Measurements from ENCODE around the gene LASP1.

The LASP1 gene

GRCh38 chr17:38885728-38886642 lies 16.1 kb downstream of the LASP1 start:
- H3K4me3 ChIP-seq (ENCODE audit: low read depth, low read length): no peak overlapping the region

DNA sequence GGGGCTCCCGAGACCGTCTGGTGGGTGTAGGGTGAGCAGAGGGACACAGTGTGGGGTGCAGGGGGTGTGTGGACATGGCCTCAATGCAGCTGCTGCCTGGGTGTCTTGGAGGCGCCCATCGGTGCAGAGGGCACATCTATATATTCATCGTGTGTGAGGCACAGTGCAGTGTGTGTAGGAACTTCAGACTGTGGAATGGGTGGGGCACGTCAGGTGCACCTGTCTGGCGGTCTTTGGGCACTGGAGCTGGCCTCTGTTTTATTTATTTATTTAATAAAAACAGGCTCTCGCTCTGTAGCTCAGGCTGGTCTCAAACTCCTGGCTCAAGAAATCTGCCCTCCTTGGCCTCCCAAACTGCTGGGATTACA lies 16.8 kb downstream of the LASP1 start:
- no peak overlapping the region for H3K4me3 ChIP-seq (ENCODE audit: low read depth, low read length)

GRCh38 chr17:38888842-38889241 lies 19.0 kb downstream of the LASP1 start:
- H3K4me3 ChIP-seq (ENCODE audit: low read depth, low read length): no peak overlapping the region

DNA sequence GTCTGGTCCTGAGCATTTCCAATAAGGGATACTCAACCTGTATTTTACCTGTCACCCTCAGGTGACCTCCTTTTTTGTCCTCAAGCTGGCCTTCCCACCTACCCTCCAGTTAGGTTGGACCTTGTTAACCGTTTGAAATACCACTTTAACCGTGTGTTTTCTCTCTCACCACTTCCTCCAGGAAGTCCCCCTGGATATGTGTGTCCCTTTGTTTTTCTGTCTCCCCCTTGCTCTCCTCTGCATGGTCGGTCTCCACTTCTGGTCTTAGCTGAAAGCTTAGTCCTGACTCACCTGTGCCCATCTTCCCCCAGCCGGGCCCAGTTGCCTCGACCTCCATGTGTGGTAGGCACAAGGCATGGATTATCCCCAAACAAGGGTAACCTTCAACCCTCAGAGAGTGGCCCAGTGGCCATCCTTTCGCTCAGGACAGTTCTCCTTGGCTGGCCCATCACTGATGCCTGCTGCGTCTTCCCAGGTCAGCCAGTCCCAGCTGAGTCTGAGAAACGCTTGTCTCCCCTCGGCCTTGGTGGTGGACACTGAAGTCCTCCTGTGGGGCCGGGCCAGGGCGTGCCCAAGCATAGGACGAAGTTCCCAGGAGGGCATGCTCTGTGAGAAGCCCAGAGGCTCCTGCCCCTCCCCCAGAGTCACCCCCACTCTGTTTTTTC lies 20.0 kb downstream of the LASP1 start:
- no peak overlapping the region for H3K4me3 ChIP-seq (ENCODE audit: low read depth, low read length)

GRCh38 chr17:38890410-38890746 lies 20.5 kb downstream of the LASP1 start:
- no peak overlapping the region for H3K4me3 ChIP-seq (ENCODE audit: low read depth, low read length)

DNA sequence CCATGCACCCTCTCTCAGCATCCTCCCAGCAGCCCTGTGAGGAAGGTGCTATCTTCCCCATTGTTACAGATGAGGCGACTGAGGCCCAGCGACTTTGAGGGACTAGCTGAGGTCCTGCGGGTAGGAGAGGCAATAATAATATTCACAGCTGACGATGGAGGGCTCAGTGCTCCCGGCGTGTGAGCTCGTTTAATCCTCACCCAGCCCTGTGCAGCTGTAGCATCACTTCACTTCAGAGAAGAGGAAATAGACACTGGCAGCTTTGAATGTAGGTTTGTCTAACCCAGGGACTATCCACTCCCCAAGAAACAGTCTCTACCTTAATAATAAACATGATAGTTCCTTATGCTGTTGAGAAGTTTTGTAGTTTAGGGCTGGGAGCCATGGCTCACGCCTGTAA lies 21.6 kb downstream of the LASP1 start:
- no peak overlapping the region for H3K4me3 ChIP-seq (ENCODE audit: low read depth, low read length)

DNA sequence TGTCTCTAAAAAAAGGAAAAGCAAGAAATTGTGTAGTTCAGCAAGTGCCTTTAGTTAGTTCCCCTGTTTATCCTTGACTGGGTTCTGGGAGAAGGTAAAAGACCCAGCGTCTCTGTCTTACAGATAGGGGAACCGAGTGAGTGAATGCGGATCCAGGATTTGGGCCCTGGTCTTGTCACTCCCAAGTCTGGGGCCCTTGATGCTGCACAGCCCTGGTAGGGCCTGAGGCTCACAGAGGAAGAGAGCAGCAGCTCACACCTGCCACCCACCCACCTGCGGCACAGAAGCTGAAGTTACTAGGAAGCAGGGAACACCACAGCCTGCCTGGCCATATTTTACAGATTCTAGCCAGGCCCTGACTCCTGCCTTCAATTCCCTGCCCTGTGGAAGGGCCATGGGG lies 22.2 kb downstream of the LASP1 start:
- no peak overlapping the region for H3K4me3 ChIP-seq (ENCODE audit: low read depth, low read length)

DNA sequence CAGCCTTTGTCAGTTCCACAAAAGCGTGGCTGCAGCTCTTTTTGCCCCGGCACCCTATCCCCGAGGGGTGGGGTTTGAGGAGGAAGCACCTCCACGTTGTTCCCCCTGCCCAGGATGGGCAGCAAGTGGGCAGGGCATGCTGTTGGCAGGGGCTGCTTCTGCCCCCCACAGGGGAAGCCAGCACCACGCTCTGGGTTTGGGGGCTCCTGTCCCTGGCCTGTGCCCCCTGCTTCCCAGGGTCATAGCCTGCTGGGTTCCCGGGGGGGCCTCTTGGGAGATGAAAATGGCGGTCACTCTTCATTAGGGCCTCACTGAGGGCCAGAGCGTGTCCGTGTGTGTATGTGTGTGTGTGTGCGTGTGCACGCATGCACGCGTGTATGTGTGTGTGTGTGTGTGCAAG lies 22.8 kb downstream of the LASP1 start:
- H3K4me3 ChIP-seq (ENCODE audit: low read depth, low read length): no peak overlapping the region

DNA sequence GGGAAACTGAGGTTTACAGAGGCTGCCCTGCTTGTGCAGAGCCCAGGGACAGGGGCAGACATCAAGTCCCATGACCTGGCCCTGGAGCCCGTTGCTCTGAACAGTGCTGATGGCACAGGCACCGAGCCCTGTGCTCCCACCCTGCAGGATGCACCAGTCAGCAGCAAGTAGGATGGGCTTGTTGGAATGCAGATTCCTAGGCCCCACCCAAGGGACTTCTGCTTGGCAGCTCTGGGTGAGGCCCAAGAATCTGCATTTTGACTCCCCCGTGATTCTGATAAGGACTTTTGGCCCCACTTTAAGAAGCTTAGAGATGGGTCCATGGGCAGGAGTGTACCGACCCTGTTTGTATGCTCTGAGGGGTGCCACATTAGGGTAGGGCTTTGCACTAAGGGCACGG lies 23.3 kb downstream of the LASP1 start:
- no peak overlapping the region for H3K4me3 ChIP-seq (ENCODE audit: low read depth, low read length)

DNA sequence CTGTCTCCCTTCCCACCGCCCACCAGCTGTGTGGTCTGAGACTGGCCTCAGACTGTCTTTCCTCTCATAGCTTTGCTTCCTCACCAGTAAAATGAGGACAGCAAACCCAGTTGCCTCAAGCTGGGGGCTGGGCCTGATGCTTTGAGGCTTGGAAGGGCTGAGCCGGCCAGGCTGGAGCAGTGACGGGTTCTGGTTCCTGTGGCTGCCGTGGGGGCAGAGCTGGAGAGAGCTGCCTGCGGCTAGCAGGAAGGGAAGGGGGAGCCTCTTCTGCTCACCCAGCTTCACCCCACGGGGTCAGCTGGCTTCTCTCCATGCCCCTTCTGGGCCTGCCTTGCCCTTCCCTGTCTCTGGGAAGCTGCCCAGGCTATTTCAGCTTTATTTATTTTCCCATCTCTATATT lies 23.7 kb downstream of the LASP1 start:
- no peak overlapping the region for H3K4me3 ChIP-seq (ENCODE audit: low read depth, low read length)

GRCh38 chr17:38894276-38894675 lies 24.4 kb downstream of the LASP1 start:
- no peak overlapping the region for H3K4me3 ChIP-seq (ENCODE audit: low read depth, low read length)

- no peak overlapping the region for H3K4me3 ChIP-seq (ENCODE audit: low read depth, low read length)
Measured at GRCh38 chr17:38896346-38896954, 26.6 kb downstream of the LASP1 start.

GRCh38 chr17:38897176-38897575 lies 27.3 kb downstream of the LASP1 start:
- H3K4me3 ChIP-seq (ENCODE audit: low read depth, low read length): no peak overlapping the region

DNA sequence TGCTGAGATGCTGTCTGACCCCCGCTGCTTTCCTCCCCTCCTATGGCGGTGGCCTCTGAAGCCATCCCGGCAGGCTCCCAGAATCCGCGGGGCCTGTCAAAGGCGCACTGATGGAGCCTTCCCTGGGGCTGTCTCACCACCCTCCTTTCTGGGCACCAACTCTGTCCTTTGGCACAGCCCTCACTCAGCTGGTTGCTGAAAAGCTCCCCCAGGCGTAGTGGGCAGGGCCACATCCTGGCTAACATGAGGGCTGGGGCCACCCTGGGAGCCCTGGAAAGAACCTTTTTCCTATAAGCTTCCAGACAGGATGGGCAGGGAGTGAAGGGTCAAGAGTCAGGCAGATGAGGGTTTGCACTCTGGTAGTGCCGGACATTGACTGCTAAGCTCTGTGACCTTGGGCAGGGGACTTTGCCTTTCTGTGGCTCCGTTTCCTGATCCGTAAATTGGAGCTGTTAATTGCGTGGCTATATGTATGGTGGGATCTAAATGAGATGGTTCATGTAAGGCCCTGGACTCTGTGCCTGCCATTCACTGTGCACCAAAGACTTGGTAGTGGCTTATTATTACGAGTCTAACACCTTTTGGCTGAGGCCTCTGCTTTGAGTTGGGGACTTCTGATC lies 27.9 kb downstream of the LASP1 start:
- H3K4me3 ChIP-seq (ENCODE audit: low read depth, low read length): no peak overlapping the region

GRCh38 chr17:38898291-38898679 lies 28.4 kb downstream of the LASP1 start:
- no peak overlapping the region for H3K4me3 ChIP-seq (ENCODE audit: low read depth, low read length)

- no peak overlapping the region for H3K4me3 ChIP-seq (ENCODE audit: low read depth, low read length)
Measured at GRCh38 chr17:38898812-38899348, 29.0 kb downstream of the LASP1 start.

- no peak overlapping the region for H3K4me3 ChIP-seq (ENCODE audit: low read depth, low read length)
Measured at GRCh38 chr17:38899421-38899820, 29.6 kb downstream of the LASP1 start.

DNA sequence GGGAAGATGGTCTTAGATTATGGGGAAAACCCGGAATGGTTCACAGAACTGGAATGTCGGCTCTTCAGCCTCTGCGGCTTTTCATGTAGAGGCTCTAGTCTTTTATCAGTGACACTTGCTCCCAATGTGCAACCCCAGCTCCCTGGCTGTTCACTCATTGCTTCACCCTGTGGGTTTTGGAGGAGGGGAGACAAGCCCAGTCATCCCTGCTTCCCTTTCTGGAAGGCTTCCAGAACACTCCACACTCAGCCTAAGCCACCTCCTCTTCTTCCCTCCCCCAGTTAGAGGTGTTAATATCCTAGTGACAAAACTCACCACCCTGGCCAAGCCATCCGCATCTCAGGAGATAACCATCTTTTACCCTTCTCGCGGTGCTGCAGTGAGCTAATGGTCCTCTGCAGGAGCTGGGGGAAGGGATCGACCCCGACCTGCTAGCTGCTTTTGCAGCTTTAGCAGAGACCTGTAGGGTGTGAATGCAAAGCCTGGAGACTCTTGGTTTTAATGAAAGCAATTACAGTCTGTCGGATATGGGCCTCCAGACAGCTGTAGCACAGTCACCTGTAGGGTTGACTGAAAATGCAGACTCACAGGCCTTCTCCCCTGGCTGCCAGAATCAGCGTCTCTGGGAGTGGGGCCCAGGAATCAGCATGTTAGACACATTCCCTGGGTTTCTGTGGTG lies 31.3 kb downstream of the LASP1 start:
- no peak overlapping the region for H3K4me3 ChIP-seq (ENCODE audit: low read depth, low read length)

DNA sequence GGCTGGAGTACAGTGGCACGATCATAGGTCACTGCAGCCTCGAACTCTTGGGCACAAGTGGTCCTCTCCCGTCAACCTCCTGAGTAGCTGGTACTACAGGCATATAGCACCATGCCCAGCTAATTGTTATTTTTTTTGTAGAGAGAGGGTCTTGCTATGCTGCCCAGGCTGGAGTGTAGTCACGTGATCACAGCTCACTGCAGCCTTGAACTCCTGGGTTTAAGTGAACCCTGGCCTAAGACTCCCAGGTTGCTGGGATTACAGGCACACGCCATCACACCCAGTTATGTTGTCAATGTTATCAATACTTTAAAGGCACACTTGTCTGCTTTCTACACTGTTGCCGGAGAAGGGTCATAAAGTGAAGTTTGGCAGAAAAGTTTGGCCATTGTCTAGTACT lies 33.5 kb downstream of the LASP1 start:
- H3K4me3 ChIP-seq (ENCODE audit: low read depth, low read length): no peak overlapping the region

- no peak overlapping the region for H3K4me3 ChIP-seq (ENCODE audit: low read depth, low read length)
Measured at GRCh38 chr17:38904892-38905291, 35.0 kb downstream of the LASP1 start.

DNA sequence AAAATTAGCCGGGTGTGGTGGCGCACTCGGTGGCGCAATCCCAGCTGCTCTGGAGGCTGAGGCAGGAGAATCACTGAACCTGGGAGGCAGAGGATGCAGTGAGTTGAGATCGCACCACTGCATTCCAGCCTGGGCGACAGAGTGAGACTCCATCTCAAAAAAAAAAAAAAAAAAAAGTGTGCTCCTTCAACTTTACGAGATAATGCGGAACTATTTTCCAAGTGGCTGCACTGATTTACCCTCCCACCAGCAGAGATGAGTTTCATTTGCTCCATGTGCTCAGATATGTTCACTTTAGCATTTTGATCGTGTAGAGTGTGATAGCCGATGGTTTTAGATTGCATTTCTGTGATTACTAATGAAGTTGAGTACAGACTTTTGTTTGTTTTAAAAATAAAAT lies 35.5 kb downstream of the LASP1 start:
- H3K4me3 ChIP-seq (ENCODE audit: low read depth, low read length): no peak overlapping the region

Data from iPS-11a (cell line).